ENCODE measurements around the gene TAS2R50. TPM values are rescaled to one million over a fixed set of nuclear protein-coding genes. Genes with fewer than 3 reads are reported as not detected.
A peak's percentile ranks its signal among the peaks of the same experiment; 100 is the strongest.

TAS2R50 gene
- total RNA-seq, 1 donor = 6.2 TPM

GRCh38 chr12:10939163-10939562 lies 47.5 kb downstream of the TAS2R50 start, which contains the start of gene TAS2R14:
TAS2R14 (minus strand) TSS chr12:10939263; CDS start chr12:10939207, 56 bp downstream.
- Histone ChIP-seq H3K4me3 (ENCODE audit: insufficient read depth, low read length) (no peak within 1 kb of the TSS), H3K79me2 (ENCODE audit: insufficient read depth, low read length) (no peaks in the 10 kb centered on the region), H3K36me3 (ENCODE audit: insufficient read depth, low read length) (no peaks in the 10 kb centered on the region), H3K27me3 (ENCODE audit: insufficient read depth, low read length) (no peaks in the 10 kb centered on the region), H2AFZ (ENCODE audit: low read length) (no peak within 1 kb of the TSS), H3K4me1 (ENCODE audit: insufficient read depth, low read length) (peaks cover 6% of the 10 kb centered on the region), H3K27ac (ENCODE audit: low read depth, low read length) (peak within 1 kb of the TSS; percentile 7), H3K4me2 (ENCODE audit: insufficient read depth, low read length) (no peak within 1 kb of the TSS), H4K20me1 (ENCODE audit: insufficient read depth, low read length) (no peaks in the 10 kb centered on the region), H3K9me3 (ENCODE audit: low read depth, low read length) (no peaks in the 10 kb centered on the region)
- TF ChIP-seq CTCF (IDR thresholded peaks at IDR 0.05; ENCODE audit: extremely low read depth, low read depth, low read length) = no peak
- no peak for DNase-seq (ENCODE audit: insufficient read length, low spot score, missing footprints)

GRCh38 chr12:10936506-10936905 lies 50.2 kb downstream of the TAS2R50 start:
- Histone ChIP-seq H3K27ac (ENCODE audit: low read depth, low read length) (no peak overlapping the region), H3K9me3 (ENCODE audit: low read depth, low read length) (no peaks in the 10 kb centered on the region), H2AFZ (ENCODE audit: low read length) (no peak overlapping the region), H3K4me1 (ENCODE audit: insufficient read depth, low read length) (peaks cover 6% of the 10 kb centered on the region), H3K79me2 (ENCODE audit: insufficient read depth, low read length) (no peaks in the 10 kb centered on the region), H3K27me3 (ENCODE audit: insufficient read depth, low read length) (no peaks in the 10 kb centered on the region), H3K36me3 (ENCODE audit: insufficient read depth, low read length) (no peaks in the 10 kb centered on the region), H4K20me1 (ENCODE audit: insufficient read depth, low read length) (no peaks in the 10 kb centered on the region), H3K4me2 (ENCODE audit: insufficient read depth, low read length) (no peak overlapping the region), H3K4me3 (ENCODE audit: insufficient read depth, low read length) (no peak overlapping the region)
- TF ChIP-seq CTCF (IDR thresholded peaks at IDR 0.05; ENCODE audit: extremely low read depth, low read depth, low read length) = no peak
- DNase-seq (ENCODE audit: insufficient read length, low spot score, missing footprints) = no peak

Other genes starting within 250 kb of the TAS2R50 start
- not detected in 2 replicates for gene TAS2R7, start 184.3 kb downstream of the TAS2R50 start, total RNA-seq
- gene TAS2R8, start 179.6 kb downstream of the TAS2R50 start, total RNA-seq = under 0.01 and 0.36 TPM in 2 replicates
- gene TAS2R9, start 176.7 kb downstream of the TAS2R50 start, total RNA-seq = not detected in 2 replicates
- gene TAS2R10, start 160.6 kb downstream of the TAS2R50 start, total RNA-seq = 1.1 and 1.8 TPM in 2 replicates
- 2.7 and 2.9 TPM in 2 replicates for gene PRR4, start 137.4 kb downstream of the TAS2R50 start, total RNA-seq
- 24.2 and 31.2 TPM in 2 replicates for gene PRH1, start 102.7 kb downstream of the TAS2R50 start, total RNA-seq
- gene TAS2R13, start 77.3 kb downstream of the TAS2R50 start, total RNA-seq = 2.9 and 3.8 TPM in 2 replicates
- gene PRH2, start 57.7 kb downstream of the TAS2R50 start, total RNA-seq = 0.36 TPM in 1 of 2 replicates, not detected in the other
- 5.9 and 7.2 TPM in 2 replicates for gene TAS2R14, start 47.6 kb downstream of the TAS2R50 start, total RNA-seq
- 5.3 and 5.4 TPM in 2 replicates for gene TAS2R20, start 11.4 kb upstream of the TAS2R50 start, total RNA-seq
- gene TAS2R19, start 35.7 kb upstream of the TAS2R50 start, total RNA-seq = 5.0 and 7.6 TPM in 2 replicates
- 7.2 and 9.7 TPM in 2 replicates for gene TAS2R31, start 44.5 kb upstream of the TAS2R50 start, total RNA-seq
- 3.5 and 5.4 TPM in 2 replicates for gene TAS2R46, start 75.4 kb upstream of the TAS2R50 start, total RNA-seq
- 5.0 TPM in 1 of 2 replicates, not detected in the other for gene TAS2R43, start 105.4 kb upstream of the TAS2R50 start, total RNA-seq
- 8.3 and 9.7 TPM in 2 replicates for gene TAS2R30, start 147.7 kb upstream of the TAS2R50 start, total RNA-seq
- 6.8 and 6.9 TPM in 2 replicates for gene SMIM10L1, start 184.3 kb upstream of the TAS2R50 start, total RNA-seq
- gene TAS2R42, start 200.0 kb upstream of the TAS2R50 start, total RNA-seq = not detected in 2 replicates

Measured in osteoblast (primary cell).